Eye (tissue), 1 donor: ENCODE results near the gene CPB1.

Experiments used
- DNase-seq: peaks from one replicate; pipeline ENCODE4 v3.0.0-alpha.2; 2015

Gene CPB1

DNA sequence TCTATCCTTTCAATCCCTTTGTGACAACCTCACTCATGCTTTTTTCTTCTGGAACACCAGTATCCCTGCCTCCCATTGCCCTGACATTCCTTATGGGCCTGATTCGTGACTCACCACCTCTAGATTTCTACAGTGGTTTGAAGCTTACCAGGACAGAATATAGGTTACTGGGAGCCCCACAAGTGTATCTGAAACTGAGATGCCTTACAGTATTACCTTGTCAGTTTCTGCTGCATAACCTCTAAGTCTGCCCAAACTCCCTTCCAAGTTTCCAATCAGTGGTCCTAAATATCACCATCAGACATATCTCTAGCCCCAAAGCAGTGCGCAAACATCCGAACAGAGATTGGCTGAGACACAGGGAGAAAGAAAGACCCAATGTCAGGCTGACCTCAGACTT, 5.6 kb downstream of the CPB1 start:
- DNase-seq = no peak

DNA sequence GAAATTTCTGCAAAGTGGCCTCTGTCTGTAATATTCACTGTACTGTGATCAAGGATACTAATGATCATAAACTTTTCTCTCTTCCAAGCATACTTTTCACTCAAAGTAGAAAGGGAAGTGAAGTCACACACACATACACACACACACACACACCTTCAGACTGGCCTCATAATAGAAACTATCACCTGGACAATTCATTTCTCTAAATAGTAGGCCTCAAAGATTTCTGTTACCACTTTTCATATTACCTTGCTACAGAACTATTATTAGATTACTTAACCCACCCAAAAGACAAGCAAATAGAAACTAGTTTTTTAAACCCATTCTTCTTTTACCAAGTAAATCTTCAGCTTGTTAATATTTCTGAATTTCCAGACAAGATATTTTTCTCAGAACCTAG, 12.2 kb downstream of the CPB1 start:
- DNase-seq = no peak

DNA sequence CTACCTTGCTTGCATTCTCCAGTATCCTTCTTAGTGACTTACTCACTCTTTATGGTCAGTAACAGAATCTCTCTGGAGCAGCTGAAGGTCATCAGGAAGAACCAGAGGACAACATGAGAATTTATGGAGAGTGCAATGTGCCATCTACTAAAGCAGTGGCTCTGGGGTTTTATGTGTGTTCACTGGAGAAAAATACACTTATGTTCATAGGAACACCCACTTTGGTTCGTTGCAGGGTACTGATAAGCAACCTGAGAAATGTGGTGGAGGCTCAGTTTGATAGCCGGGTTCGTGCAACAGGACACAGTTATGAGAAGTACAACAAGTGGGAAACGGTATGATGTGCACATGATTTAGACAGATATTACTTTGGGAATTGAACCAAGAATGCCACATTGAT, 12.8 kb downstream of the CPB1 start:
- no peak for DNase-seq

DNA sequence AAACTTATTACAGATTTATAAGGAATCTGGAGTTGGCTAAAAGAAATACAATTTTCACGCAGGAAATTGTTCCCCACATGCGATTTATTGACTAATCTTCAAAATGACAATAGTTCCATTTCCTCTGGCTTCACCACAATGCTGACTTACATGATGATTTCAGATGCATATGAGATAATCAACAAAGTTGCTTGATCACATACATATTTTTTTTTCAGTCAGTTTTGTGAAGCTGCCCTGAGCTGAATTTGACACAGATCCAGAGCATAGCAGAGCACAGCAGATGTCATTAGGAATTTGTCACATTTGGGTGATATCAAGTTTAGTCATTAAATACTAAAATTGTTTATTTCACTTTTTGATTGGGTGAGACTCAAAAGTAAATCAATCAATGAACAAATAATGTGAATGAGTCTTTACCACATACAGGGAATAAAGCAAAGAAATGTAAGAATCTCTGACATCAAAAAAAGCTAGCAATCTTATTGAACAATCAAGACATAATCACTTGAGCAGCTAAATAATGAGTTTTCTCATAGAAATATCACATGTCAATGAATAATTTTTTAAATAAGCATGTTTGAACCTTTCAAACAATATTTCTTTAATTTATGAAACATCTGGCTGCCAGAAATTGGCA, 18.3 kb downstream of the CPB1 start:
- DNase-seq = no peak

DNA sequence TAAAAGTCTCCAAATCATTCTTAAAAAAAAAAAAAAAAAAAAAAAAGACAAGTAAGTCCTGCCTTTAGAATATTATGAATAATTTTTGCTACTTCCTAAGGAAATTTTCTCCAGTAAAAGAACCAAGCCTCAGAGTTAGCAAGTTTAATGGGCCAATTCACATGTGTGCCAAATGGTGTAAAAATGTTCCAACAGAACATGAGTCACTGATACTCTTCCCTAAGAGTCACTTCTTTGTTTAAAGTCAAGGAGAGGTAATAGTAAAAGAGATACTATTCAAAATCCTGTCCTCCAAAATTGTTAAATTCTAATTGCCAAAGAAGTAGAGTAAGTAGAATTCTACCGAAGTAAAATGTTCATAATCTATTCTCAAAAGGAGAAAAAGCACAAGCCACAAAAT, 19.7 kb downstream of the CPB1 start:
- no peak for DNase-seq

DNA sequence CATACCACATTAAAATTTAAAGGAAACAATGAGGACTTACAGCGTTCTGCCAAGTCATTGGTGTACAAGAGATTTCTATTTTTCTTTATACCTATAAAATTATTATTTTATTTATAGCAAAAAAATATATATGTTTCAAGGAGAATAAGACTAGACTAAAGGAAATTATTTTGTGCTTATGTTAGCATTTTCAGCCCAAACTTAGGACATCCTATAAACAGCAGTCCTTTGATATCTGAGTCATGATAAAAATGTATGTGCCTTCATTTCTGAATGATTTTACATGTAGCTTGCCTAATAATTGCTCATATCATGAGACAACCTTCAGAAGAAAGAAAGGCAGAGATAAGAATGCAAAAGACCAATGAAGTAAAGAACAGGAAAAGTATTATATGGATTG, 20.8 kb downstream of the CPB1 start:
- DNase-seq = no peak

DNA sequence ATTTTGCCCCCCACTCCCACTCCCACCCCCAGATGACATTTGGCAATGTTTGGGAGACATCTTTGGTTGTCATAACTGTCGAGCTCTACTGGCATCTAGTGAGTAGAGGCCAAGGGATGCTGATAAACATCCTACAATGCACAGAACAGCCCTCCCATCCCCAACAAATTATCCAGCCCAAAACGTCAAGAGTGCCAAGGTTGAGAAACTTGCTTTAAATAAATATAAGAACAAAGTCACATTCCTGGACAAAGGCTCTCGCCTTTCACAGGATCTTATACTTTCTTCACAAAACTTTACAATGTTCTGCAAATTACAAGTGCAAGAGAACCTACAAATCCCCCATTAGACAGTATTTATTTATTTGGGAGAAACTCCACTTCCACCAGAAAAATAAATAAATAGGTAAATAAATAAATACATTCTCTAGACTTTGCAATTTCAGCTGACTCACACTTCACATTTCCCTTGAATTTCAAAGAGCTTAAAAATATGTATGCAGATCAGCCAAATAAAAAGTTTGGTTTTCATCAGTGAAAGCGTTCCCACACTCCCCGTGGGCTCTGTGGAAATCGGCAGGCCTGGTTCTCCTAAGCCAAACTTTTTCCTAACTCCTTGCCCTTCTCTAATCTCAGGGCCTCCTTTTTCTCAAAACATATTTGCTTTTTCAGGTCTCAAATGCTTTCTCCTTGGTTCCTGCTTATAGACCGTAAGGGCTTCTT, 24.8 kb downstream of the CPB1 start:
- no peak for DNase-seq

DNA sequence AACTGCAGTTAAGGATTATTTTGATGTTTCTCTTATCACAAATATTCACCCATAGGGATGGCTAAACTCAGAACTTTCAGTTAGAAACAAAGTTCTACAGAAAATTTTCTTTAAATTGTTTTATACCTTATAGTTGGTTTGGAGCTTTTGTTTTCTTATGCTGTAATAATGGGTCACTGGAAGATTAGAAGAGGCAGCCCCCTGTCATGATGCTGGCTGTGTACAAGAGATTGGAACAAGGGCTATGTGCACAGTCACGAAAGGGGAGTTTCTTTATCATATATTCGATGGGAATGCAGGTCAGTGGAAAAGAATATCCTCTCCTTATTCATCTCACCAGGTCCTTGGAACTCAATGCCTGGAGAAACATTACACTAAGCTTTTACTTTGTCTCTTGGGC, 25.5 kb downstream of the CPB1 start:
- DNase-seq = no peak

DNA sequence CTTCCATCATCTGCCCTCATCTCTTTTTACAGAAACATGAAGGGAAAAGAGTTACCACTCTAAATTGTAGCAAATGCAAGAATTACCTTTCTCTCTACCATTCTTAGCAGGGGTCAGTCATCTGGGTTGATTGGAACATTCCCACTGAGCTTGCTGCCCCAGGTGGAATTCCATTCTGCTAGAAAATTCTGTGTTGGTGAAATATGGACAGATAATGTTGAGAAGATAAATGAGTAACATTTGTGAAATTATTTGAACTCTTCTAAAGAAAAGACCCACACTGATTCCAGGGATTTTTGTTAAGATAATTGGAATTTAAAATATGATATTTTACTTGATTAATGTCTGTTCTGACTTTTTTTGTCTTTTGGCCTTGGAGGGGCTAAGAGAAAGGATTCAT, 26.4 kb downstream of the CPB1 start:
- no peak for DNase-seq

DNA sequence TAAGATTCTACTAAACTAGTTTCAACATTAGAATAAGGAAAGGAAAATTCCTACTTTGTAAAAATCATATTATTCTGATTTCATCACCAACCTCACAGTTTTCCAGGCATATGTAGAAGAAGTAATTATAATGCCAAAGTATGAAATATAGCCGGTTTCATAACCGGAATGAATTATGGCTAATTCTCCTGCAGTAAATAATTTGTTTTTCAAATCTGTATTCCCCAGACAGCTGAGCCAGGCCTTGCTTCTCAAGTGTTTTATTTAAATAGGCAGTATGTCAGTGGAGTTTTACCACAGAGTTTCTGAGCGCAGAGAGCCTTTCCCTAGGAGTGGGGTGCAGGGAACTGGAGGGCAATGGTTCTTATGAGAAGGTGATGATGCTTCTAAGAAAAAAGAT, 28.8 kb downstream of the CPB1 start:
- no peak for DNase-seq

DNA sequence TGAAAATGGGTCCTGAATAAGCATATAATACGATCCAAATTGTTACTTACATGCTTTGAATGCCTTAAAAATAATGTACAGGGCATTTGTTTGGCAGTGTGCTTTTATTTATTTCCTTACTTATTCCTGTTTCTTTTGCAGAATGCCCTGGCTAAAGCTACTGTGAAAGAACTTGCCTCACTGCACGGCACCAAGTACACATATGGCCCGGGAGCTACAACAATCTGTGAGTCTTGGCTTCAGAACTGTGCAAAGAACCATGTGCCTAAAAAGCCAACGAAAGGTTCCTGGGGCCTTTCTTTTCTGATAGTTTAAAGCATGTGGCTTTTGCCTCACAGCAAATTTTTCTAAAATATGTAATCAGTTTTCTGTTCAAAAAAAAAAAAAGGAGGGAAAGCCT, 29.7 kb downstream of the CPB1 start:
- no peak for DNase-seq

DNA sequence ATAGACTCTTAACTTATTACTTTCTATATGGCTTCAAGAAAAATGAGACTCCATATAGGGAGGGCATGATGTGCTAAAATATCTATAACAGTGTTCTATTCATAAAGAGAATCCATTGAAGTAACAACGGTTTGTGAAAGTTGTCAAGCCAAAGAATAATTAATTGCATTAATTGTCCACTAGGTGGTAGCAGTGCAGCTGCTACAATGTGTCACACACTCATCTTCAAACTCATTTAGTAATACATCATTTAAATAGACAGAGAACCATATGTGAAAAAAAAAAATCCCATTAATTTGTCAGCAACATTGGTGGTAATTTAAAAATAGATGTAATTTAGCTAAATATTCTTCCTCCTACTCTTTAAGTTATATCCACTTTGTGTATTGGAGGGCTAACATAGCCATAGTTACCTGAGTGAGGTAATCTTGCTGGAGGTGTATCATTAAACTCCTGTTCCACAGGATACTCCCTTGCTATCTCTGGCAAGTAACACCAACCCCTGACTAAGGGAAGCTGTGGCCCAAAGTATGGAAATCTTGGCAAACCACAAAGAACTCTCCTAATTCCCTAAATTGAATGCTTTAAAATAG, 33.8 kb downstream of the CPB1 start:
- DNase-seq = peak; percentile 62

DNA sequence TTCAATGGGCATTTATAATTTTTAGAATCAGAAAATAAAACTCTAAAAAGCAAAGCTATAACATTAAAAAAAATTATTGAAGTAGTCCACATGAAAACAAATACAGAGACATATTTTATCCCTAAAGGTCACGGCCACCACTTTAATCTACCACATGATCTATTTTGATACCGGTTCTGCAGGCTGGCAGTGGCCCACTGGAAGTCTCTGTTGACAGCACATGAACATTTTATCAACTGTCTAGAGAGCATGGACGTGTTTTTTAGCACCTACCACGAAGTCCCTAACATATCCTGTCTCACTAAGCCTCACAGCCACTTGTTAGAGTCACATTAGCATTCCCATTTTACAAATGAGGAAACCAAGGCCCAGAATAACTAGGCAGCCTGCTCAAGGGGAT, 35.7 kb downstream of the CPB1 start:
- DNase-seq = no peak

DNA sequence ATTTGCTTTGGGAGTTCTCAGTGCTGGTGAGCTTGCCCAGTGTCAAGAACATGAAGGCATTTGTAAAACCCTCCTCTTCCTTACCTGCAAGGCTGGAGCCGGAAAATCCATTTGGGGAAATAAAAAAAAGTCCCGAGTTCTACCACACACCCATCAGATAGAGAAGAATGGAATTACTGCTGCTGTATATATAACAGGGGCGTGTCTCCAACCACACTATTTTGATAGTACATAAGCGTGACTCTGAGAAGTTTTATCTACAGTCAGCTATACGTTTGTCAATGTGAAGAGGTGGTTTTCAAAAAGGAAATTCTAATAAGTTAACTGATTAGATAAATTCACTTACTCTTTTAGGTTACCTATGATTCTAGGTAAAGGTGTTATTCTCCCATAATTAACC, 36.2 kb downstream of the CPB1 start:
- DNase-seq = no peak

DNA sequence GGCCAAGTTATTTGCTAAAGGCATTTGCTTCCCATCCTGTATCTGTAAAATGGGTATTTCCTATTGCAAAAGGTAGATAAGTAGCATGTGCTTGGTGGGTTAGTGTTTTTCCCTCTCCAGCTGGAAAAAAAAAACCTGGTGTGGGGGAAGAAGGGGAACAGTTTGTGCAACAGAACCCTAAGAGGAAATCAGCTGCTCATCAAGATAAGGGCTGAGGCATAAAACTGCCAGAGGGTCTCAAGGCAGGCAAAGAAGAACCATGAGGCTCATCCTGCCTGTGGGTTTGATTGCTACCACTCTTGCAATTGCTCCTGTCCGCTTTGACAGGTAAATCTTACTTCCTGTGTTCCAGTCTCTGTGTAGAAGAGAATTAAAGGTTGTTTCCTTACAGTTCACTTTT, 37.4 kb downstream of the CPB1 start, which contains the start of gene CPA3:
Gene CPA3 (plus strand): TSS at position 248 of the 400 bp plus-strand sequence. CDS start 12 bp downstream, at position 260.
- no peak for DNase-seq

DNA sequence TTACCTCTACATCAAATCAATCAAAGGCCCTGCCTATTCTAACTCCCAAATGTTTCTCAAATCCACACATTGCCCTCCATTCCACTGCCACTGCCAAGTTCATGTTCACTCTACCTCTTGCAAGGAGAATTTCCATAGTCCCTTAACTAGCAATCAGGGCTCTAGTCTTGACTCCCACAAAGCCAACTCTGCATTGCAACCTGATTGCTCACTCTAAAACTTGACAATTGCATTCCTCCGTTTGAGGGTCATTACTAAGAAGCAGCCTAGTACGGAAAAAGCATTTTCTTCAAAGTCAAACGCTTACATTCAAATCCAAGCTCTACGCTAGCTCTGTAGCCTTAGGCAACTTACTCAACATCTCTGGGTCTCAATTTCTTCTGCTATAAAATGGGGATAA, 38.6 kb downstream of the CPB1 start:
- no peak for DNase-seq

DNA sequence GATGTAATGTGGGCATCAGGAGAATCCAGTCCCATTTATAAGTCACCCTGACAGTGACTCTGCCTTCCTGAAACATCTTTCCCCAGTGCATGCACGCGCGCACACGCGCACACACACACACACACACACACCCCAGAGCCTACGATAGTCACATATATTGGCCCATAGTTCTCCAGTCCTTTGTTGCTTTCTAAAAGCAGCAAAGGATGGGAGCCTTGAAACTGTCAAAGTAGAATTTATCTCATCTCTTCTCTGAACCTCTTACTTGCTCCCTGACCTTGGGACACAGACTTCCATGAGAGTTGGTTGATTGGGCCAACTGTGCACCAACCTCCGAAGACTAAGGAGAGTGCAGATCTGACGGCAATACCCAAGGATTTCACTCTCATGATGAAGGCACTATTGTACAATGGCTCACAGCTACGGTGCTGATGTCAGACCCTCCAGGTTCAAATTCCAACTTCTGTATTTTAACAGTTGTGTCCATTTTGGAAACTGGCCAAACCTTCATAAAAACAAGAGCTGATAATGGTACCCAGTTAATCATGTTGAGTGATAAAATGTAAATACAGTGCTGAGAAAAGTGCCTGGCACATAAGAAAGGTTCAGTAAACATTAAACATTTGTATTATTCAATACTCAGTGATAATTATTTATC, 45.8 kb downstream of the CPB1 start:
- DNase-seq = no peak

DNA sequence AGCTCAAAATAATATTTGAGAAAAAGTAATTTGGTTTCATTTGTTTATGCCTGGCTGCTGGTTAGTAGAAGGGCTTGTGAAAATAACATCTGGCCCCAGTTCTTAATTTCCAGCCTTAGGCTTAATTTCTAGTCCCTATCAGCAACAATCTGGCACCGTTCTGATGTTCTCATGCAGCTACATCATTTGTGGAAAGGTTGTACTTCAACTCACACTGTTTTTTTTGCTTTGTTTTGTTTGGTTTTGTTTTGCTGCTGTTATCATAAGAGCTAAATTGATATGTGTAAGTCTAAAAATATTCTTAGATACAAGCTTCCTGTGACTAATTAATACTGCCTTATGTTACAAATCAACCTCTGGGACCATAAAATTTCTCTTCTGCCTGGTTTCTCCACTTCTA, 46.4 kb downstream of the CPB1 start:
- DNase-seq = no peak

DNA sequence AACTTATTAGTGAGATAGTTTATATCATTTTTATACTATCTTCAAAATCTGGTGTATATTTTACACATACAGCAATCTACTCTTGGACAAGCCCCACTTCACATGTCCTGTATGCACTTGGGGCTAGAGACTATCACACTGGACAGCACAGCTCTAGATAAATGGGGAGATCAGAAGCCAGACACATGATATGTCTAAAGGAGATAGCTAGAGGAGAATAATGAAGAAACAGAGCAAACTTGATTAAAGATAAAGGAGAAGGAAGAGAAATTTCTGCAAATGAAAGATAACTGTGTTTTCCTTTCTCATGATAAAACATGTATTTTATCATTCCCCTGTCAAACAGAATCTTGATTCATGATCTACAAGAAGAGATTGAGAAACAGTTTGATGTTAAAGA, 50.5 kb downstream of the CPB1 start:
- no peak for DNase-seq

DNA sequence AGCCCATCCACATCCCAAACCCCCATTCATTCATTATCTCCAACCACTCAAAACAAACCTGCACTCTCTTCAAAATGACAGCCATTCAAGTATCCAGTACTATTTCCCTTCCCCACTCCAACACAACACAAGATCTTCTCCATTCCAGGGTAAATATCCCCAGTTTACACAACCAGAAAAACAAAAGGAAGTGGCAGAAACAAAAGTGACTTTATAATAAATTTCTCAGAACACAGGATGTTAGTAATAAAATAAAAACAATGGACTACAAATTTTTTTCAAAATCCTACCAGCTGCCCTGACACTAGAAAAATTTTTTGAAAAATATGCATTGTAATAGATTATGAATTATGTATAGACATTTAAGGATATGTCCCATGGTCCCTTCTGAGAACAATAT, 51.6 kb downstream of the CPB1 start:
- DNase-seq = no peak

DNA sequence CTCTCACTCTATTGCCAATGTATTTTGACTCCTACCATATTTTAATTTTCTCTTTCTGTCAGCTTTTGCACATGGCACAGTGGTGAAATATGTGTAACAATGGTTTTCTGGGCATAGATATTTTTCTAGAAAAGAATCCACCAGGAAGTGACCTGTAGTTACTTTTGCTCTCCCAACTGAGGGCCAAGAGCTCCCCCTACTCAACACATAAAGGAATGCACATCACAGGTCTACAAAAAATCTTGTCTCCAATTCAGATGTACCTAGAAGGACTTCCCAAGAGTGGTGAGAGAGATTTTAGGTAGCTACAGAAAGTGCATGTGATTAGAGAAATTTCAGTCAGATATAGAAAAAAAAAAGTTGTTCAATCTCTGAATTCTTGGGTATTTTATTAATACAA, 53.1 kb downstream of the CPB1 start:
- DNase-seq = no peak

DNA sequence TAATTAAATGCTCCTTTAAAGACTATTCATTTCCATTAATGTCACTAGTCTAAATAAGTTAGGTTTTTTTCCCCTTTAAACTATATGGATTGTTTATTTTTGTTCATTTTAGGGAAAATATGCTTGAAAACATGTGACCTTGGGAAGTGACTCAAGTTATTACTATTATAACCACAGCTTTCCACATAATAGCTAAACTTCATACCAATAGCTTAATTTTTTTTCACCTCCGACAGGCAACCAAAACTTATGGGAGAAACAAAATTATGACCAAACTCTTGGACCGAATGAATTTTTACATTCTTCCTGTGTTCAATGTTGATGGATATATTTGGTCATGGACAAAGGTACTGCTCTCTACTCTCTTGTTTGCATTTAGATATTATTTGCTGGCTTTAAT, 53.7 kb downstream of the CPB1 start:
- DNase-seq = no peak

DNA sequence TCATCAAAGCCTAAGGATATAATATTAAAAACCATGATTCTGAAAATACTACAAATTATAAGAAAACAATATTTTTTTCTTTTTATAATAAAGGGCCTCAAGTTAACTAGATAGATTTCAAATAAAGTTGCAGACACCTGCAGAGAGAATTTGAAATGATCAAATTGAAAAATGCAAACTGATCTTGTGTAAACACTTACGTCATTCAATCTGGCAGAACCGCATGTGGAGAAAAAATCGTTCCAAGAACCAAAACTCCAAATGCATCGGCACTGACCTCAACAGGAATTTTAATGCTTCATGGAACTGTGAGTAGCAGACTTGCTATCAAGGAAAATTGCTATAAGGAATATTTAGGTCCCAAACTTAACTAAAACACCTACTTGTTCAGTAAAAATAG, 54.7 kb downstream of the CPB1 start:
- DNase-seq = peak; percentile 56

DNA sequence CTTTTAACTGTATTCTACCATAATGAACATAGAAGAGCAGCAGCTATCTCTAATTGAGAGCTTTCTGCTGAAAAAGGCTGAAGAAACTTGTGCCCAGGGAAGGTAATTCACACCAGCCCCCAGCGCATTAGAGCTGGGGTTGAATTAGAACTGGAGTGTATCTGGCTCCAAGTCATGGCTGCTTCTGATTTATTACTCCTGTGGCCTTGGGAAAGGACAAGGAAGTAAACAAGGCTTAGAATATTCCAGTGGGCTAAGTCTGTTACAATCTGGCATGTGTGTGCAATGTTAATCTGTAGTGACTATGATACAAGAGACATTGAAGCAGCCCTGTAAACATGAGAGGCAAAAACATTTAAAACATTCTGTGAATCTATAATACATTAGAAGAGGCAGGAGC, 55.6 kb downstream of the CPB1 start:
- DNase-seq = no peak
